GM23338 (cell line): ENCODE data around the gene CD40. TPM values are rescaled to one million over a fixed set of nuclear protein-coding genes. Genes with fewer than 3 reads are reported as not detected.

ENCODE experiments used
- ATAC-seq: fragments of 200-7000 bp; cut with Tn5 transposase; 3 replicates; pipeline ENCODE4 v1.9.1; 2020
- DNase-seq: peaks from one replicate; pipeline ENCODE4 v3.0.0-alpha.2; 2015; ENCODE audit warnings: low spot score
- H2AFZ ChIP-seq: fragments of 200-600 bp; sonication (generic); 2 replicates; pipeline ENCODE4 v1.8.0; 2016; ENCODE audit warnings: antibody characterized with exemption, mild to moderate bottlenecking, moderate library complexity
- H3F3A ChIP-seq: fragments of 200-600 bp; sonication (generic); replicated peaks from 2 replicates; pipeline ENCODE4 v1.8.0; 2017; ENCODE audit warnings: antibody characterized with exemption, mixed run types, low read depth
- H3K27ac ChIP-seq: fragments of 200-600 bp; sonication (generic); 2 replicates; pipeline ENCODE4 v1.6.1; 2016; ENCODE audit warnings: low read depth
- H3K27me3 ChIP-seq: fragments of 200-600 bp; sonication (generic); 2 replicates; pipeline ENCODE4 v1.8.0; 2016; ENCODE audit warnings: mild to moderate bottlenecking, mixed run types, moderate library complexity; ENCODE audit not compliant: insufficient read depth
- H3K36me3 ChIP-seq: fragments of 200-600 bp; sonication (generic); 2 replicates; pipeline ENCODE4 v1.8.0; 2016; ENCODE audit warnings: mild to moderate bottlenecking; ENCODE audit not compliant: insufficient read depth
- H3K4me1 ChIP-seq: fragments of 200-600 bp; sonication (generic); 2 replicates; pipeline ENCODE4 v1.8.0; 2016; ENCODE audit warnings: mild to moderate bottlenecking, moderate library complexity; ENCODE audit not compliant: insufficient read depth
- H3K4me2 ChIP-seq: fragments of 200-600 bp; sonication (generic); 2 replicates; pipeline ENCODE4 v1.7.1; 2017; ENCODE audit warnings: mixed run types
- H3K4me3 ChIP-seq: fragments of 200-600 bp; sonication (generic); 2 replicates; pipeline ENCODE4 v1.6.1; 2016; ENCODE audit warnings: mixed run types
- H3K79me2 ChIP-seq: fragments of 200-600 bp; sonication (generic); replicated peaks from 2 replicates; pipeline ENCODE4 v1.8.0; 2017; ENCODE audit warnings: mild to moderate bottlenecking; ENCODE audit not compliant: insufficient read depth
- H3K9me2 ChIP-seq: fragments of 200-600 bp; sonication (generic); 2 replicates; pipeline ENCODE4 v1.8.0; 2017; ENCODE audit not compliant: insufficient read depth
- H4K20me1 ChIP-seq: fragments of 200-600 bp; sonication (generic); replicated peaks from 2 replicates; pipeline ENCODE4 v1.8.0; 2017; ENCODE audit warnings: mild to moderate bottlenecking; ENCODE audit not compliant: insufficient read depth
- H3K27ac Mint-ChIP-seq: 2 replicates; pipeline ENCODE4 v1.8.0; 2020; ENCODE audit warnings: inconsistent platforms, mild to moderate bottlenecking, moderate library complexity, mixed read lengths
- H3K27me3 Mint-ChIP-seq: 3 replicates; pipeline ENCODE4 v1.8.0; 2022; ENCODE audit warnings: low read depth, mild to moderate bottlenecking, moderate library complexity, mixed read lengths, inconsistent platforms; ENCODE audit not compliant: insufficient read depth, poor library complexity
- H3K36me3 Mint-ChIP-seq: 3 replicates; pipeline ENCODE4 v1.8.0; 2021; ENCODE audit warnings: low read depth, mild to moderate bottlenecking, inconsistent platforms, moderate library complexity, mixed read lengths
- H3K4me1 Mint-ChIP-seq: 3 replicates; pipeline ENCODE4 v1.8.0; 2020; ENCODE audit warnings: mild to moderate bottlenecking, inconsistent platforms, mixed read lengths
- H3K4me3 Mint-ChIP-seq: 3 replicates; pipeline ENCODE4 v1.8.0; 2021; ENCODE audit warnings: moderate library complexity, mild to moderate bottlenecking, inconsistent platforms, mixed read lengths
- H3K9me3 Mint-ChIP-seq: 3 replicates; pipeline ENCODE4 v1.8.0; 2020; ENCODE audit warnings: moderate library complexity, mild to moderate bottlenecking, inconsistent platforms, mixed read lengths
- CREB1 ChIP-seq: fragments of 250-450 bp; sonication (Bioruptor Pico); IDR thresholded peaks from 2 replicates; pipeline ENCODE4 v1.5.0; 2020; ENCODE audit warnings: low read depth, mild to moderate bottlenecking, moderate library complexity
- EZH2 ChIP-seq: fragments of 200-600 bp; sonication (generic); IDR thresholded peaks from one replicate; pipeline ENCODE4 v1.8.0; 2017; ENCODE audit warnings: antibody characterized with exemption, mild to moderate bottlenecking, low read depth; ENCODE audit not compliant: unreplicated experiment
- EZH2phosphoT487 ChIP-seq: fragments of 200-600 bp; sonication (generic); IDR thresholded peaks from one replicate; pipeline ENCODE4 v1.8.1; 2018; ENCODE audit warnings: antibody characterized with exemption; ENCODE audit not compliant: unreplicated experiment
- JUNB ChIP-seq: IDR thresholded peaks from one replicate; pipeline ENCODE4 v1.6.1; 2016; ENCODE audit warnings: antibody characterized with exemption; ENCODE audit not compliant: unreplicated experiment
- NANOG ChIP-seq: IDR thresholded peaks from 2 replicates; pipeline ENCODE4 v1.6.1; 2016; ENCODE audit warnings: antibody characterized with exemption, borderline replicate concordance
- POLR2AphosphoS5 ChIP-seq: IDR thresholded peaks from 2 replicates; pipeline ENCODE4 v1.6.1; 2016; ENCODE audit warnings: antibody characterized with exemption, low read depth
- STAT1 ChIP-seq: IDR thresholded peaks from one replicate; pipeline ENCODE4 v1.6.1; 2016; ENCODE audit warnings: antibody characterized with exemption; ENCODE audit not compliant: unreplicated experiment
- ZNF114 ChIP-seq: fragments of 250-450 bp; sonication (Bioruptor Pico); IDR thresholded peaks from 2 replicates; pipeline ENCODE4 v1.5.0; 2020; ENCODE audit warnings: mild to moderate bottlenecking, moderate library complexity
- ZNF331 ChIP-seq: fragments of 250-450 bp; sonication (Bioruptor Pico); IDR thresholded peaks from 2 replicates; pipeline ENCODE4 v1.5.0; 2020; ENCODE audit warnings: low read depth, mild to moderate bottlenecking, moderate library complexity
- polyA plus RNA-seq: library from polyadenylated mRNA; unstranded; fragments of >200 nt; fragmentation: Nextera tagmentation; extraction: Ambion mirVana; gene quantifications from 2 replicates; pipeline ENCODE4 v1.2.1, GENCODE V29; 2016
- total RNA-seq: library from RNA; depleted of rRNA; stranded (reverse); fragments of >200 nt; shearing (Covaris generic); gene quantifications from 2 replicates; pipeline ENCODE4 v1.2.3, GENCODE V29; 2014
- TF ChIP-seq, protein P1 (sequence below): IDR thresholded peaks from 2 replicates; pipeline ENCODE4 v1.6.1; 2016; ENCODE audit warnings: antibody characterized with exemption
- TF ChIP-seq, protein P2 (sequence below), 2 experiments: fragments of 200-600 bp in 1 of 2; sonication (generic) in 1 of 2; conservative IDR thresholded peaks; 2 replicates each; pipeline versions ENCODE4 v1.5.1 to v1.6.1; 2016 to 2017; ENCODE audit warnings: antibody characterized with exemption in 2 of 2, low read depth in 2 of 2, mild to moderate bottlenecking in 2 of 2, moderate library complexity in 1 of 2
- TF ChIP-seq, protein P3 (sequence below): fragments of 250-450 bp; sonication (Bioruptor Pico); IDR thresholded peaks from 2 replicates; pipeline ENCODE4 v1.5.0; 2020; ENCODE audit warnings: mild to moderate bottlenecking, moderate library complexity
- TF ChIP-seq, protein P4 (sequence below): IDR thresholded peaks from one replicate; pipeline ENCODE4 v1.6.1; 2018; ENCODE audit warnings: antibody characterized with exemption; ENCODE audit not compliant: unreplicated experiment

Gene CD40
- total and polyA plus RNA-seq, 2 experiments from 2014 or later: 15.4 to 18.9 TPM

DNA sequence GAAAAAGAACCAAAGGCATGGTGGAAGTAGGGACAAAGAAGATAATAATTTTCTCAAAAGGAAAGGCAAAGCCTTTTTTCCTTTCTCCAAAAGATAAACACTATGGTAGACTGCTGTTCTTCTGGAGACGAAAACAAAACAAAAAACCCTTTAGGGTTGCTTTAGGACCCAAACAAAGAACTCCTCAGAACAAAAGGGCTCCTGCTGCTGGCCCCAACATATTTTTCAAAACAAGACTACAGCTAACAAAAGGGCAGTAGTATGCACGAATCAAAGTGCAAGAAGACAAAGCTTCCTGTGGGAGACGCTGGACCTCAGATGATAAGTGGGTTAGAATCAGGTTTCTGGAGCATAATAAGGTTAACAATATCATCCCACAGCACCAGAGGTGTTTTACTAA is 44.1 kb upstream of the CD40 start:
- no peaks in the 10 kb centered on the region for H3F3A ChIP-seq
- Mint-ChIP-seq H3K36me3 (peaks cover 17% of the 10 kb centered on the region; the same call in 2 of the 3 replicates), H3K27me3 (no peaks in the 10 kb centered on the region), H3K27ac (peak overlapping the region; percentile 29; the same call in 1 of the 2 replicates), H3K9me3 (no peaks in the 10 kb centered on the region), H3K4me1 (peaks cover 19% of the 10 kb centered on the region), H3K4me3 (peak overlapping the region; percentile 21; the same call in 1 of the 3 replicates)
- H4K20me1 ChIP-seq: peaks cover 11% of the 10 kb centered on the region
- H2AFZ ChIP-seq: no peak overlapping the region
- H3K27me3 ChIP-seq: no peaks in the 10 kb centered on the region
- ATAC-seq (peak; percentile 76), DNase-seq (peak; percentile 60)
- no peaks in the 10 kb centered on the region for H3K9me2 ChIP-seq
- TF ChIP-seq, protein P1, sequence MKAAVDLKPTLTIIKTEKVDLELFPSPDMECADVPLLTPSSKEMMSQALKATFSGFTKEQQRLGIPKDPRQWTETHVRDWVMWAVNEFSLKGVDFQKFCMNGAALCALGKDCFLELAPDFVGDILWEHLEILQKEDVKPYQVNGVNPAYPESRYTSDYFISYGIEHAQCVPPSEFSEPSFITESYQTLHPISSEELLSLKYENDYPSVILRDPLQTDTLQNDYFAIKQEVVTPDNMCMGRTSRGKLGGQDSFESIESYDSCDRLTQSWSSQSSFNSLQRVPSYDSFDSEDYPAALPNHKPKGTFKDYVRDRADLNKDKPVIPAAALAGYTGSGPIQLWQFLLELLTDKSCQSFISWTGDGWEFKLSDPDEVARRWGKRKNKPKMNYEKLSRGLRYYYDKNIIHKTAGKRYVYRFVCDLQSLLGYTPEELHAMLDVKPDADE: no peak
- TF ChIP-seq CREB1 (CRISPR knock-in tag) (no peak), ZNF331 (CRISPR knock-in tag) (no peak), EZH2 (no peak), EZH2phosphoT487 (no peak), POLR2AphosphoS5 (no peak), JUNB (no peak), ZNF114 (CRISPR knock-in tag) (no peak), NANOG (no peak), STAT1 (no peak)
- TF ChIP-seq, protein P2, sequence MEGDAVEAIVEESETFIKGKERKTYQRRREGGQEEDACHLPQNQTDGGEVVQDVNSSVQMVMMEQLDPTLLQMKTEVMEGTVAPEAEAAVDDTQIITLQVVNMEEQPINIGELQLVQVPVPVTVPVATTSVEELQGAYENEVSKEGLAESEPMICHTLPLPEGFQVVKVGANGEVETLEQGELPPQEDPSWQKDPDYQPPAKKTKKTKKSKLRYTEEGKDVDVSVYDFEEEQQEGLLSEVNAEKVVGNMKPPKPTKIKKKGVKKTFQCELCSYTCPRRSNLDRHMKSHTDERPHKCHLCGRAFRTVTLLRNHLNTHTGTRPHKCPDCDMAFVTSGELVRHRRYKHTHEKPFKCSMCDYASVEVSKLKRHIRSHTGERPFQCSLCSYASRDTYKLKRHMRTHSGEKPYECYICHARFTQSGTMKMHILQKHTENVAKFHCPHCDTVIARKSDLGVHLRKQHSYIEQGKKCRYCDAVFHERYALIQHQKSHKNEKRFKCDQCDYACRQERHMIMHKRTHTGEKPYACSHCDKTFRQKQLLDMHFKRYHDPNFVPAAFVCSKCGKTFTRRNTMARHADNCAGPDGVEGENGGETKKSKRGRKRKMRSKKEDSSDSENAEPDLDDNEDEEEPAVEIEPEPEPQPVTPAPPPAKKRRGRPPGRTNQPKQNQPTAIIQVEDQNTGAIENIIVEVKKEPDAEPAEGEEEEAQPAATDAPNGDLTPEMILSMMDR (conservative IDR thresholded peaks at IDR 0.05; ENCODE audit: low read depth in 2 of 2): no peak
- TF ChIP-seq, protein P3, sequence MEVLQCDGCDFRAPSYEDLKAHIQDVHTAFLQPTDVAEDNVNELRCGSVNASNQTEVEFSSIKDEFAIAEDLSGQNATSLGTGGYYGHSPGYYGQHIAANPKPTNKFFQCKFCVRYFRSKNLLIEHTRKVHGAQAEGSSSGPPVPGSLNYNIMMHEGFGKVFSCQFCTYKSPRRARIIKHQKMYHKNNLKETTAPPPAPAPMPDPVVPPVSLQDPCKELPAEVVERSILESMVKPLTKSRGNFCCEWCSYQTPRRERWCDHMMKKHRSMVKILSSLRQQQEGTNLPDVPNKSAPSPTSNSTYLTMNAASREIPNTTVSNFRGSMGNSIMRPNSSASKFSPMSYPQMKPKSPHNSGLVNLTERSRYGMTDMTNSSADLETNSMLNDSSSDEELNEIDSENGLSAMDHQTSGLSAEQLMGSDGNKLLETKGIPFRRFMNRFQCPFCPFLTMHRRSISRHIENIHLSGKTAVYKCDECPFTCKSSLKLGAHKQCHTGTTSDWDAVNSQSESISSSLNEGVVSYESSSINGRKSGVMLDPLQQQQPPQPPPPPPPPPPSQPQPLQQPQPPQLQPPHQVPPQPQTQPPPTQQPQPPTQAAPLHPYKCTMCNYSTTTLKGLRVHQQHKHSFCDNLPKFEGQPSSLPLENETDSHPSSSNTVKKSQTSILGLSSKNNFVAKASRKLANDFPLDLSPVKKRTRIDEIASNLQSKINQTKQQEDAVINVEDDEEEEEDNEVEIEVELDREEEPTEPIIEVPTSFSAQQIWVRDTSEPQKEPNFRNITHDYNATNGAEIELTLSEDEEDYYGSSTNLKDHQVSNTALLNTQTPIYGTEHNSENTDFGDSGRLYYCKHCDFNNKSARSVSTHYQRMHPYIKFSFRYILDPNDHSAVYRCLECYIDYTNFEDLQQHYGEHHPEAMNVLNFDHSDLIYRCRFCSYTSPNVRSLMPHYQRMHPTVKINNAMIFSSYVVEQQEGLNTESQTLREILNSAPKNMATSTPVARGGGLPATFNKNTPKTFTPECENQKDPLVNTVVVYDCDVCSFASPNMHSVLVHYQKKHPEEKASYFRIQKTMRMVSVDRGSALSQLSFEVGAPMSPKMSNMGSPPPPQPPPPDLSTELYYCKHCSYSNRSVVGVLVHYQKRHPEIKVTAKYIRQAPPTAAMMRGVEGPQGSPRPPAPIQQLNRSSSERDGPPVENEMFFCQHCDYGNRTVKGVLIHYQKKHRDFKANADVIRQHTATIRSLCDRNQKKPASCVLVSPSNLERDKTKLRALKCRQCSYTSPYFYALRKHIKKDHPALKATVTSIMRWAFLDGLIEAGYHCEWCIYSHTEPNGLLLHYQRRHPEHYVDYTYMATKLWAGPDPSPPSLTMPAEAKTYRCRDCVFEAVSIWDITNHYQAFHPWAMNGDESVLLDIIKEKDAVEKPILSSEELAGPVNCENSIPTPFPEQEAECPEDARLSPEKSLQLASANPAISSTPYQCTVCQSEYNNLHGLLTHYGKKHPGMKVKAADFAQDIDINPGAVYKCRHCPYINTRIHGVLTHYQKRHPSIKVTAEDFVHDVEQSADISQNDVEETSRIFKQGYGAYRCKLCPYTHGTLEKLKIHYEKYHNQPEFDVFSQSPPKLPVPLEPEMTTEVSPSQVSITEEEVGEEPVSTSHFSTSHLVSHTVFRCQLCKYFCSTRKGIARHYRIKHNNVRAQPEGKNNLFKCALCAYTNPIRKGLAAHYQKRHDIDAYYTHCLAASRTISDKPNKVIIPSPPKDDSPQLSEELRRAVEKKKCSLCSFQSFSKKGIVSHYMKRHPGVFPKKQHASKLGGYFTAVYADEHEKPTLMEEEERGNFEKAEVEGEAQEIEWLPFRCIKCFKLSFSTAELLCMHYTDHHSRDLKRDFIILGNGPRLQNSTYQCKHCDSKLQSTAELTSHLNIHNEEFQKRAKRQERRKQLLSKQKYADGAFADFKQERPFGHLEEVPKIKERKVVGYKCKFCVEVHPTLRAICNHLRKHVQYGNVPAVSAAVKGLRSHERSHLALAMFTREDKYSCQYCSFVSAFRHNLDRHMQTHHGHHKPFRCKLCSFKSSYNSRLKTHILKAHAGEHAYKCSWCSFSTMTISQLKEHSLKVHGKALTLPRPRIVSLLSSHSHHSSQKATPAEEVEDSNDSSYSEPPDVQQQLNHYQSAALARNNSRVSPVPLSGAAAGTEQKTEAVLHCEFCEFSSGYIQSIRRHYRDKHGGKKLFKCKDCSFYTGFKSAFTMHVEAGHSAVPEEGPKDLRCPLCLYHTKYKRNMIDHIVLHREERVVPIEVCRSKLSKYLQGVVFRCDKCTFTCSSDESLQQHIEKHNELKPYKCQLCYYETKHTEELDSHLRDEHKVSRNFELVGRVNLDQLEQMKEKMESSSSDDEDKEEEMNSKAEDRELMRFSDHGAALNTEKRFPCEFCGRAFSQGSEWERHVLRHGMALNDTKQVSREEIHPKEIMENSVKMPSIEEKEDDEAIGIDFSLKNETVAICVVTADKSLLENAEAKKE: no peak
- TF ChIP-seq, protein P4, sequence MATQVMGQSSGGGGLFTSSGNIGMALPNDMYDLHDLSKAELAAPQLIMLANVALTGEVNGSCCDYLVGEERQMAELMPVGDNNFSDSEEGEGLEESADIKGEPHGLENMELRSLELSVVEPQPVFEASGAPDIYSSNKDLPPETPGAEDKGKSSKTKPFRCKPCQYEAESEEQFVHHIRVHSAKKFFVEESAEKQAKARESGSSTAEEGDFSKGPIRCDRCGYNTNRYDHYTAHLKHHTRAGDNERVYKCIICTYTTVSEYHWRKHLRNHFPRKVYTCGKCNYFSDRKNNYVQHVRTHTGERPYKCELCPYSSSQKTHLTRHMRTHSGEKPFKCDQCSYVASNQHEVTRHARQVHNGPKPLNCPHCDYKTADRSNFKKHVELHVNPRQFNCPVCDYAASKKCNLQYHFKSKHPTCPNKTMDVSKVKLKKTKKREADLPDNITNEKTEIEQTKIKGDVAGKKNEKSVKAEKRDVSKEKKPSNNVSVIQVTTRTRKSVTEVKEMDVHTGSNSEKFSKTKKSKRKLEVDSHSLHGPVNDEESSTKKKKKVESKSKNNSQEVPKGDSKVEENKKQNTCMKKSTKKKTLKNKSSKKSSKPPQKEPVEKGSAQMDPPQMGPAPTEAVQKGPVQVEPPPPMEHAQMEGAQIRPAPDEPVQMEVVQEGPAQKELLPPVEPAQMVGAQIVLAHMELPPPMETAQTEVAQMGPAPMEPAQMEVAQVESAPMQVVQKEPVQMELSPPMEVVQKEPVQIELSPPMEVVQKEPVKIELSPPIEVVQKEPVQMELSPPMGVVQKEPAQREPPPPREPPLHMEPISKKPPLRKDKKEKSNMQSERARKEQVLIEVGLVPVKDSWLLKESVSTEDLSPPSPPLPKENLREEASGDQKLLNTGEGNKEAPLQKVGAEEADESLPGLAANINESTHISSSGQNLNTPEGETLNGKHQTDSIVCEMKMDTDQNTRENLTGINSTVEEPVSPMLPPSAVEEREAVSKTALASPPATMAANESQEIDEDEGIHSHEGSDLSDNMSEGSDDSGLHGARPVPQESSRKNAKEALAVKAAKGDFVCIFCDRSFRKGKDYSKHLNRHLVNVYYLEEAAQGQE: no peak
- peak overlapping the region; percentile 82 for H3K27ac ChIP-seq
- peaks cover 20% of the 10 kb centered on the region for H3K79me2 ChIP-seq
- peaks cover 39% of the 10 kb centered on the region for H3K4me1 ChIP-seq
- H3K4me2 ChIP-seq: peak overlapping the region; percentile 58
- peak overlapping the region; percentile 12; the same call in 1 of the 2 replicates for H3K4me3 ChIP-seq
- no peaks in the 10 kb centered on the region for H3K36me3 ChIP-seq
